ENCODE results near the gene GAS7. TPM values are rescaled to one million over a fixed set of nuclear protein-coding genes. Genes with fewer than 3 reads are reported as not detected.

Gene GAS7
- total and polyA plus RNA-seq, 2 experiments from 2014 or later, result 1.9 to 10.7 TPM

GRCh38 chr17:9893411-9894012, 304.9 kb downstream of the GAS7 start:
- ATAC-seq, result no peak
- DNase-seq (ENCODE audit: low spot score), result no peak
- H3K36me3 ChIP-seq (ENCODE audit: insufficient read depth), result no peaks in the 10 kb centered on the region
- H3K27ac ChIP-seq (ENCODE audit: low read depth), result no peak overlapping the region
- no peaks in the 10 kb centered on the region; the same call in 2 of the 3 replicates for H3K36me3 Mint-ChIP-seq (ENCODE audit: low read depth)
- no peak overlapping the region for H3K4me3 Mint-ChIP-seq
- no peaks in the 10 kb centered on the region for H3K4me1 ChIP-seq (ENCODE audit: insufficient read depth)
- no peak overlapping the region for H3K4me2 ChIP-seq
- no peaks in the 10 kb centered on the region for H4K20me1 ChIP-seq (replicated peaks; ENCODE audit: insufficient read depth)
- TF ChIP-seq CREB1 (CRISPR knock-in tag; IDR thresholded peaks at IDR 0.05; ENCODE audit: low read depth) (no peak), ZNF331 (CRISPR knock-in tag; IDR thresholded peaks at IDR 0.05; ENCODE audit: low read depth) (no peak), POLR2AphosphoS5 (IDR thresholded peaks at IDR 0.05; ENCODE audit: low read depth) (no peak), STAT1 (IDR thresholded peaks at IDR 0.05; ENCODE audit: unreplicated experiment) (no peak), EZH2 (IDR thresholded peaks at IDR 0.05; ENCODE audit: low read depth, unreplicated experiment) (no peak), JUNB (IDR thresholded peaks at IDR 0.05; ENCODE audit: unreplicated experiment) (no peak), ZNF462 (CRISPR knock-in tag; IDR thresholded peaks at IDR 0.05) (no peak), EZH2phosphoT487 (IDR thresholded peaks at IDR 0.05; ENCODE audit: unreplicated experiment) (no peak), ETS1 (IDR thresholded peaks at IDR 0.05) (no peak), REST (IDR thresholded peaks at IDR 0.05; ENCODE audit: unreplicated experiment) (no peak)
- no peaks in the 10 kb centered on the region for H3K27me3 ChIP-seq (ENCODE audit: insufficient read depth)
- H3K27me3 Mint-ChIP-seq (ENCODE audit: insufficient read depth, low read depth, poor library complexity), result peaks cover 9% of the 10 kb centered on the region
- no peak overlapping the region for H2AFZ ChIP-seq
- H3K27ac Mint-ChIP-seq, result no peak overlapping the region
- H3F3A ChIP-seq (replicated peaks; ENCODE audit: low read depth), result no peaks in the 10 kb centered on the region
- peaks cover 3% of the 10 kb centered on the region; the same call in 2 of the 3 replicates for H3K4me1 Mint-ChIP-seq
- H3K4me3 ChIP-seq, result no peak overlapping the region
- H3K9me2 ChIP-seq (ENCODE audit: insufficient read depth), result no peaks in the 10 kb centered on the region
- H3K79me2 ChIP-seq (replicated peaks; ENCODE audit: insufficient read depth), result no peaks in the 10 kb centered on the region
- no peaks in the 10 kb centered on the region for H3K9me3 Mint-ChIP-seq
